Thymus (tissue), 11 donors: ENCODE results near the gene PARD6B. TPM values are rescaled to one million over a fixed set of nuclear protein-coding genes. Genes with fewer than 3 reads are reported as not detected.
"Not testable (repeated sequence)": the region's sequence is repeated elsewhere in the genome, so short reads cannot be mapped to it uniquely, and the experiment has no call there.

Experiments used
- DNase-seq, 9 donors: peaks; one replicate each; pipeline ENCODE4 v3.0.0-alpha.2; 2013; ENCODE audit warnings: low spot score in 9 of 9, low read depth in 6 of 9, missing footprints in 1 of 9
- H3K27ac ChIP-seq, 2 donors: one replicate each; pipeline ENCODE4 v1.5.1; 2013; ENCODE audit warnings: control low read depth in 1 of 2, low read depth in 1 of 2, low read length in 1 of 2, mild to moderate bottlenecking in 1 of 2, moderate library complexity in 1 of 2
- H3K27me3 ChIP-seq, 2 donors: one replicate each; pipeline ENCODE4 v1.5.1; 2013; ENCODE audit warnings: low read length in 1 of 2; ENCODE audit not compliant: control insufficient read depth in 2 of 2, insufficient read depth in 1 of 2
- H3K36me3 ChIP-seq, 2 donors: one replicate each; pipeline ENCODE4 v1.5.1; 2013; ENCODE audit warnings: low read length in 1 of 2, mild to moderate bottlenecking in 1 of 2, moderate library complexity in 1 of 2; ENCODE audit not compliant: control insufficient read depth in 2 of 2, insufficient read depth in 2 of 2
- H3K4me1 ChIP-seq, 2 donors: one replicate each; pipeline ENCODE4 v1.5.1; 2013; ENCODE audit warnings: low read length in 2 of 2; ENCODE audit not compliant: control insufficient read depth in 2 of 2, insufficient read depth in 2 of 2
- H3K4me3 ChIP-seq, 2 donors: one replicate each; pipeline ENCODE4 v1.5.1; 2013; ENCODE audit warnings: low read length in 2 of 2, control low read depth in 1 of 2, mild to moderate bottlenecking in 1 of 2
- H3K9me3 ChIP-seq, 2 donors: one replicate each; pipeline ENCODE4 v1.5.1; 2013; ENCODE audit warnings: low read length in 1 of 2, mild to moderate bottlenecking in 1 of 2; ENCODE audit not compliant: control insufficient read depth in 2 of 2, insufficient read depth in 1 of 2
- WGBS: extraction: QIAGEN DNeasy Blood & Tissue Kit; methylation state at CpG from one replicate; pipeline ENCODE4 v1.1.7; 2013; 5-methylcytosine and 5-hydroxymethylcytosine counted together
- polyA plus RNA-seq: library from polyadenylated mRNA; stranded (reverse); fragments of 200-250 nt; gene quantifications from one replicate; pipeline ENCODE4 v1.2.3, GENCODE V29; 2013
- total RNA-seq: library from RNA; stranded (reverse); fragments of 120-200 nt; gene quantifications from one replicate; pipeline ENCODE4 v1.2.4, GENCODE V29; 2013
- donor health status: healthy.

The PARD6B gene
- total and polyA plus RNA-seq, 2 donors: 3.1 to 3.7 TPM

DNA sequence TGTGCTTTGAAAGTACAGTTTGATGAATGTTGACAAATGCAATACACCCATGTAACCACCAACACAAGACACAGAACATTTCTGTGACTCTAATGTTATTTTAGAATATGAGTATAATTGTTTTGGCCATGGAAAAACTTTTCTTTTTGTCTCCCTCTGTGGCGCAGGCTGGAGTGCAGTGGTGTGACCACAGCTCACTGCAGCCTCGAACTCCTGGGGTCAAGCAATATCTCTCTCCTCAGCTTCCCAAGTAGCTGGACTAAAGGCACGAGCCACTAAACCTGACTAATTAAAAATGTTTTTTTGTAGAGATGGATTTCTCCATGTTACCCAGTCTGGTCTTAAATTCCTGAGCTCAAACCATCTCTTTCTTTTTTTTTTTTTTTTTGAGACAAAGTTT, 43.1 kb downstream of the PARD6B start:
- no peaks in the 10 kb centered on the region for H3K27me3 ChIP-seq
- no peak overlapping the region for H3K4me3 ChIP-seq
- no peaks in the 10 kb centered on the region for H3K4me1 ChIP-seq
- WGBS: 92% methylated on average over 3 of the region's 3 CpGs
- H3K27ac ChIP-seq: no peak overlapping the region
- H3K36me3 ChIP-seq: no peaks in the 10 kb centered on the region
- H3K9me3 ChIP-seq: peaks cover 0 to 2% of the 10 kb centered on the region in 2 donors
- DNase-seq: no peak

DNA sequence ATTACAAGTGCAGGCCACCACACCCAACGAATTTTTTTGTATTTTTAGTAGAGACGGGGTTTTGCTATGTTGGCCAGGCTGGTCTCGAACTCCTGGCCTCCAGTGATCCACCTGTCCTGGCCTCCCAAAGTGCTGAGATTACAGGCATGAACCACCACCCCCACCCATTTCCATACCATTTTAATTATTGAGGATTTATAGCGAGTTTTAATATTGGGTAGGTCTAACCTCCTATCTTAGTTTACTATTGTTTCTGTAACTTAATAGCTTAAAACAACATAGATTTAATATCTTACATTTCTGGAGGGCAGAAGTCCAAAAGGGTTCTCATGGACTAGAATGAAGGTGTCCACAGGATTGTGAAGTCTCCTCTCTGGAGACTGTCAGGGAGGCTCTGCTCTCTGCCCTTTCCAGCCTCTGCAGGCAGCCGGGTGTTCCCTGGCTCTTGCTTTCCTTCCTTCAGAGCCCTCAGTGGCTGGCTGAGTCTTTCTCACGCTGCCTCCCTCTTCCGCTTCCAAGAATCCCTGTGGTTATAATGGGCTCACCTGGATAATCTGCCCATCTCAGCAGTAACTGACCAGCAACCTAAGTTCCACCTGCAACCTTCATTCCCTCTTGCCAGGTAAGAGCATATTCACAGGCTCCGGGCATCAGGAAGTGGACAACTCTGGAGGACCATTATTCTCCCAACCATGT, 44.9 kb downstream of the PARD6B start:
- Histone ChIP-seq H3K36me3 (no peaks in the 10 kb centered on the region), H3K9me3 (peaks cover 0 to 2% of the 10 kb centered on the region in 2 donors), H3K4me3 (no peak overlapping the region), H3K27ac (no peak overlapping the region), H3K27me3 (no peaks in the 10 kb centered on the region), H3K4me1 (no peaks in the 10 kb centered on the region)
- DNase-seq: no peak
- 94% methylated on average over 8 of the region's 8 CpGs for WGBS

DNA sequence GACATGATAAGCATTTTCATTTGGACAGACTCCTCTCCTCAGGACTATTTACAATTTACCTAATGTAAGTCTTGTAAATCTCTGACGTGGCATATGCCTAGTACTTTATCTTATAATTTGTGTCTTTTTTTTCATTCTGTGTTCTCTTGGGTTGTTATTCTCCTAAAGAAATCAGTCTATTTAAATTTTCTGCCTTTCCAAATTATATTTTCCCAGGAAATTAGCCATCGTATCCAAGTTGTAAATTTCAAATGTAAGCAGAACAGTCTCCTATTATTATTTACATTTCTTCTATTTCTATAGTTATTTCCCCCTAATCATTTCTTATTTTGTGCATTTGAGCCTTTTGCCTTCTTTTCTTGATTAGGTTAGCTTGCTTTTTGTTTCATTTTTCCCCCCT, 46.0 kb downstream of the PARD6B start:
- Histone ChIP-seq H3K9me3 (peaks cover 0 to 2% of the 10 kb centered on the region in 2 donors), H3K4me3 (no peak overlapping the region), H3K27ac (no peak overlapping the region), H3K4me1 (no peaks in the 10 kb centered on the region), H3K36me3 (no peaks in the 10 kb centered on the region), H3K27me3 (no peaks in the 10 kb centered on the region)
- no peak for DNase-seq
- WGBS: 89% methylated on average over 2 of the region's 2 CpGs

DNA sequence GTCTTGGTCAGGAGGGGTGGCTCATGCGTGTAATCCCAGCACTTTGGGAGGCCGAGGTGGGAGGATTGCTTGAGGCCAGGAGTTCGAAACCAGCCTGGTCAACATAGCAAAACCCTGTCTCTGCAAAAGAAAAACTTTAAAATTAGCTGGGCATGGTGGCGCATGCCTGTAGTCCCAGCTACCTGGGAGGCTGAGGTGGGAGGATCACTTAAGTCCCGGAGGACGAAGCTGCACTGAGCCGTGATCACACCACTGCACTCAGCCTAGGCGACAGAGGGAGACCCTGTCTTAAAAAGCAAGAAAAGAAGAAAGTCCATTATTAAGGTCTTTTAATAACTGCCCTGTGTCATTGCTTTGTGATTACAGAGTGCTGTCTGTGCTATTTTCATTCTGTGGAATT, 47.6 kb downstream of the PARD6B start:
- H3K4me3 ChIP-seq, H3K4me1 ChIP-seq, H3K27me3 ChIP-seq, DNase-seq, H3K36me3 ChIP-seq, H3K27ac ChIP-seq, H3K9me3 ChIP-seq: not testable (repeated sequence)
- 98% methylated on average over 8 of the region's 8 CpGs for WGBS

DNA sequence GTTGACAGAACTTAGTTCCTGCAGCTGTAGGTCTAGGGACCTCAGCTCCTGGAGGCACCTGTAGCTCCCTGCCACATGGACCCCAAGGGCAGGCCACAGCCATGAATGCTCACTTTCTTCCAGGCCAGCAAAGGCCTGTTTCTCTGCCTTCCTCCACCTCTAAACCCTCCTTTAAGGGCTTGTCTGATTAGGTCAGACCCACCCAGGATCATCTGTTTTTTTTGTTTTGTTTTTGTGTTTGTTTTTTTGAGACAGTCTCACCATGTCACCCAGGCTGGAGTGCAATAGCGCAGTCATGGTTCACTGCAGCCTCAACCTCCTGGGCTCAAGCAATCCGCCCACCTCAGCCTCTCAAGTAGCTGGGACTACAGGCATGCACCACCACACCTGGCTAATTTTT, 52.0 kb downstream of the PARD6B start:
- Histone ChIP-seq H3K4me1 (no peaks in the 10 kb centered on the region), H3K27ac (no peak overlapping the region), H3K4me3 (no peak overlapping the region), H3K27me3 (no peaks in the 10 kb centered on the region), H3K36me3 (no peaks in the 10 kb centered on the region), H3K9me3 (peaks cover 0 to 2% of the 10 kb centered on the region in 2 donors)
- WGBS: 98% methylated on average over 2 of the region's 2 CpGs
- DNase-seq: no peak

- Histone ChIP-seq H3K36me3 (no peaks in the 10 kb centered on the region), H3K27me3 (no peaks in the 10 kb centered on the region), H3K9me3 (peaks cover 0 to 2% of the 10 kb centered on the region in 2 donors), H3K27ac (no peak overlapping the region), H3K4me1 (no peaks in the 10 kb centered on the region), H3K4me3 (no peak overlapping the region)
- 88% methylated on average over 6 of the region's 6 CpGs for WGBS
- no peak for DNase-seq
Measured at GRCh38 chr20:50783903-50784302, 52.5 kb downstream of the PARD6B start.

DNA sequence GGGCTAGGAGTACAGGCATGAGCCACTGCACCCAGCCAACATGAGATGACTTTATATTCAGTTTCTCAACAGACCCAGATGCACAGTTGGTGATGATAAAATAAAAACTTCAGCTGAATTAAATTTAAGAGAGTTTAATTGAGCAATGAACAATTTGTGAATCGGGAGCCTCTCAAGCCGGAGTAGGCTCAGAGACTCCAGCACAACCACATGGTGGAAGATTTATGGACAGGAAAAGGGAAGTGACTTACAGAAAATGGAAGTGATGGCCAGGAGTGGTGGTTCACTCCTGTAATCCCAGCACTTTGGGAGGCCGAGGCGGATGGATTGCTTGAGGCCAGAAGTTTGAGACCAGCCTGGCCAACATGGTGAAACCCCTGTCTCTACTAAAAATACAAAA, 53.1 kb downstream of the PARD6B start:
- H3K4me1 ChIP-seq: no peaks in the 10 kb centered on the region
- WGBS: 76% methylated on average over 4 of the region's 4 CpGs
- H3K36me3 ChIP-seq: no peaks in the 10 kb centered on the region
- no peak overlapping the region for H3K27ac ChIP-seq
- no peak overlapping the region for H3K4me3 ChIP-seq
- no peak for DNase-seq
- no peaks in the 10 kb centered on the region for H3K27me3 ChIP-seq
- no peaks in the 10 kb centered on the region for H3K9me3 ChIP-seq

GRCh38 chr20:50786703-50787102, 55.3 kb downstream of the PARD6B start:
- H3K27ac ChIP-seq: no peak overlapping the region
- H3K36me3 ChIP-seq: no peaks in the 10 kb centered on the region
- H3K27me3 ChIP-seq: no peaks in the 10 kb centered on the region
- peaks cover 0 to 10% of the 10 kb centered on the region in 2 donors for H3K4me1 ChIP-seq
- no peak for DNase-seq
- H3K9me3 ChIP-seq: no peaks in the 10 kb centered on the region
- 91% methylated on average over 9 of the region's 9 CpGs for WGBS
- H3K4me3 ChIP-seq: no peak overlapping the region

- no peaks in the 10 kb centered on the region for H3K27me3 ChIP-seq
- WGBS: 93% methylated on average over 2 of the region's 2 CpGs
- H3K36me3 ChIP-seq: no peaks in the 10 kb centered on the region
- DNase-seq: no peak
- peaks cover 0 to 10% of the 10 kb centered on the region in 2 donors for H3K4me1 ChIP-seq
- H3K4me3 ChIP-seq: no peak overlapping the region
- H3K27ac ChIP-seq: no peak overlapping the region
- H3K9me3 ChIP-seq: no peaks in the 10 kb centered on the region
Measured at GRCh38 chr20:50787181-50787580, 55.8 kb downstream of the PARD6B start.
